ENCODE results near the gene PRKN. TPM values are rescaled to one million over a fixed set of nuclear protein-coding genes. Genes with fewer than 3 reads are reported as not detected.

PRKN gene
- total RNA-seq, 1 donor from 2014 or later, result 4.9 TPM

DNA sequence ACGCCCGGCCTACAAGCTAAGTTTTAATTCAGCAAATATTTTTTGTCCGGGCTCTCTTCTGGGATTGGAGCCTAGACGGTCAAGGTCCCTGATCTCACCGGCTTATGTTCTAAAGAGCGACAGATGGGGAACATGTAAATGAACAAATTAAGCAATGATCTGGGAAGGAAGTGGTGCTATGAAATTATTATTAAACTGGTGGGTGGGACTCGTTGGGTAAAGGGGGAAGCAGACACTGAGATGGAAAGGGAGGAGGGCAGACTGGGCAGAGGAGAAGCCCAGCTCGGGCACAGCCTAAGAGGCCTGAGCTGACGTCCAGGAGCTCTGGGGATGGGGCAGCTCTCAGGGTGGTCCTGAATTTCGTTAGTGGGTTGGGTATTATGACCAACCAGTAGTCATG lies 1371.9 kb downstream of the PRKN start:
- intact Hi-C loops (cut with DNase I), result no loop called here
- Histone ChIP-seq H3K27me3 (no peaks in the 10 kb centered on the region), H3K4me1 (no peaks in the 10 kb centered on the region), H3K4me3 (no peak overlapping the region), H3K27ac (no peak overlapping the region), H3K36me3 (no peaks in the 10 kb centered on the region), H3K9me3 (no peaks in the 10 kb centered on the region)
- DNase-seq (ENCODE audit: extremely low spot score in 2 of 2), result no peak
- TF ChIP-seq, protein P1, sequence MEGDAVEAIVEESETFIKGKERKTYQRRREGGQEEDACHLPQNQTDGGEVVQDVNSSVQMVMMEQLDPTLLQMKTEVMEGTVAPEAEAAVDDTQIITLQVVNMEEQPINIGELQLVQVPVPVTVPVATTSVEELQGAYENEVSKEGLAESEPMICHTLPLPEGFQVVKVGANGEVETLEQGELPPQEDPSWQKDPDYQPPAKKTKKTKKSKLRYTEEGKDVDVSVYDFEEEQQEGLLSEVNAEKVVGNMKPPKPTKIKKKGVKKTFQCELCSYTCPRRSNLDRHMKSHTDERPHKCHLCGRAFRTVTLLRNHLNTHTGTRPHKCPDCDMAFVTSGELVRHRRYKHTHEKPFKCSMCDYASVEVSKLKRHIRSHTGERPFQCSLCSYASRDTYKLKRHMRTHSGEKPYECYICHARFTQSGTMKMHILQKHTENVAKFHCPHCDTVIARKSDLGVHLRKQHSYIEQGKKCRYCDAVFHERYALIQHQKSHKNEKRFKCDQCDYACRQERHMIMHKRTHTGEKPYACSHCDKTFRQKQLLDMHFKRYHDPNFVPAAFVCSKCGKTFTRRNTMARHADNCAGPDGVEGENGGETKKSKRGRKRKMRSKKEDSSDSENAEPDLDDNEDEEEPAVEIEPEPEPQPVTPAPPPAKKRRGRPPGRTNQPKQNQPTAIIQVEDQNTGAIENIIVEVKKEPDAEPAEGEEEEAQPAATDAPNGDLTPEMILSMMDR (IDR thresholded peaks at IDR 0.05), result no peak
- TF ChIP-seq POLR2AphosphoS5 (IDR thresholded peaks at IDR 0.05; ENCODE audit: insufficient read depth in 1 of 2, low read depth in 1 of 2), result no peak
- TF ChIP-seq POLR2A (IDR thresholded peaks at IDR 0.05), result no peak

DNA sequence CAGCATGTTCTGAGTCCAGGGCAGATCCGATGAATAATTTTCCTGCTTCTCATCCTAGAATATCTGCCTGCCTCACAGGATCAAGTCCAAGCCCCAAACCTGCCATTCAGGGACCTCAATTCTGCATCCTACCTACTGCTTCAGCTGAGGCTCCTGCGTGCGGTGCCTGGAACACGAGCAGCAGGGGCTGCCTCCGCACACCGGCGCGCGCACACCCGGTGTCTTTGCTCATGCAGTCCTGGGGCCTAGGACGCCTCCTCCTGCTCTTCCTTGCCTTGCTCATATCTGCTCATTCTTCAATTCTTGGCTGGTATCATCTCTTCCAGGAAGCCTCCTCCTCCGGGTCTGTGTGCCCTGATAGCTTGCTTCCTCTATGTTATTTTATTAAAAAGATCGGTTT lies 1372.6 kb downstream of the PRKN start:
- H3K27me3 ChIP-seq, result no peaks in the 10 kb centered on the region
- no peak for TF ChIP-seq POLR2AphosphoS5 (IDR thresholded peaks at IDR 0.05; ENCODE audit: insufficient read depth in 1 of 2, low read depth in 1 of 2)
- TF ChIP-seq, protein P1 (IDR thresholded peaks at IDR 0.05), result no peak
- TF ChIP-seq POLR2A (IDR thresholded peaks at IDR 0.05), result no peak
- no peak overlapping the region for H3K4me3 ChIP-seq

DNA sequence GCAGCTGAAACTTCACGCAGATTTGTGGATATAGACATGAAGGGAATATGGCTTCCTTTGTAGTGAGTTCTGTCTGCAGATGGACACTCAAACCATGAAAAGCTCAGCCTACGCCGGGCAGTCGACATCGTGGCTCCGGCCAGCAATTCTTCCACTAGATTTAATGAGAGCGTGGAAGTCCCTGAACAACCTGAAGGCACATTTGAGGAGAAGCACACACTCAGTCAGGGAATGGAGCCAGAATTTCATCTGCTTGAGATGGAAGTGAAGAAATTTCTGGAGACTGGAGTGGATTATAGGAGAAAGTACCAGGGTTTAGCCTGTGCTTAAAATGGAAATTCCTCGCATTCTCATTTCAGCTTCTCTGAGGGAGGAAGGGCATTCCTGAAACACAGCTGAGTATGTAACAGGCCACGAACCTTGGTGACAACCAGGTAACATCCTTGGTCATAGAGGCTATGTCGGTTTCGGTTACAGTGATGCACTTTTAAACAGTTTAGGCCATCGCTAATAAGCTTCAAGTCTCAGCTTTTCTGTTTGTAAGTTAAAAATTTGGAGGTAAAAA lies 1373.2 kb downstream of the PRKN start:
- intact Hi-C loops (cut with DNase I), result no loop called here
- TF ChIP-seq POLR2AphosphoS5 (IDR thresholded peaks at IDR 0.05; ENCODE audit: insufficient read depth in 1 of 2, low read depth in 1 of 2) (no peak), POLR2A (IDR thresholded peaks at IDR 0.05) (no peak)
- TF ChIP-seq, protein P1 (IDR thresholded peaks at IDR 0.05), result no peak

More for the DNA sequence above, 1372.6 kb downstream of the PRKN start:
- Histone ChIP-seq H3K9me3 (no peaks in the 10 kb centered on the region), H3K27ac (no peak overlapping the region), H3K36me3 (no peaks in the 10 kb centered on the region), H3K4me1 (no peaks in the 10 kb centered on the region)
- DNase-seq (ENCODE audit: extremely low spot score in 2 of 2), result no peak
- intact Hi-C loops (cut with DNase I), result no loop called here

DNA sequence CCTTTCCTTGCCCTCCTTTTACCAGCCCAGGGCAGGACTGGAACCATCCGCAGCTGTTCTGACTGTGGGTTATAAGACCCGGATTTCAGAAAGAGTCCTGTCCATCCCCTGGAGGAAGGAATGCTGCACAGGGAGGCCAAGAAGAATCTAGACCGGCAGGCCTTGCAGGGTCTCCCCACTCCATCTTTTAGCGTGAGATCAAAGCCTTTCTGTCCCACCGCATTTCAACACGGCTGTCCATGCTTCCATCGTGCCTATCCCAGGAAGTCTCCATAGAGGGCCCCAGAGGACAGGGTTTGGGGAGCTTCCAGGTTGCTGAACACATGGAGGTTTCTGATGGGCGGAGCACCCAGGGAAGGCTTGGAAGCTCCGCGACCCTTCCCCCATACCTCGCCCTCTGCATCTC lies 1374.4 kb downstream of the PRKN start:
- H3K27me3 ChIP-seq, result no peaks in the 10 kb centered on the region
- no peaks in the 10 kb centered on the region for H3K4me1 ChIP-seq
- no peaks in the 10 kb centered on the region for H3K36me3 ChIP-seq
- no peak overlapping the region for H3K27ac ChIP-seq
- H3K9me3 ChIP-seq, result no peaks in the 10 kb centered on the region
- intact Hi-C loops (cut with DNase I), result no loop called here
- TF ChIP-seq POLR2A (IDR thresholded peaks at IDR 0.05) (no peak), POLR2AphosphoS5 (IDR thresholded peaks at IDR 0.05; ENCODE audit: insufficient read depth in 1 of 2, low read depth in 1 of 2) (no peak)
- TF ChIP-seq, protein P1 (IDR thresholded peaks at IDR 0.05), result no peak
- no peak for DNase-seq (ENCODE audit: extremely low spot score in 2 of 2)
- no peak overlapping the region for H3K4me3 ChIP-seq

More for the DNA sequence above, 1373.2 kb downstream of the PRKN start:
- Histone ChIP-seq H3K4me1 (no peaks in the 10 kb centered on the region), H3K9me3 (no peaks in the 10 kb centered on the region), H3K36me3 (no peaks in the 10 kb centered on the region), H3K27me3 (no peaks in the 10 kb centered on the region), H3K4me3 (no peak overlapping the region), H3K27ac (no peak overlapping the region)
- DNase-seq (ENCODE audit: extremely low spot score in 2 of 2), result no peak

DNA sequence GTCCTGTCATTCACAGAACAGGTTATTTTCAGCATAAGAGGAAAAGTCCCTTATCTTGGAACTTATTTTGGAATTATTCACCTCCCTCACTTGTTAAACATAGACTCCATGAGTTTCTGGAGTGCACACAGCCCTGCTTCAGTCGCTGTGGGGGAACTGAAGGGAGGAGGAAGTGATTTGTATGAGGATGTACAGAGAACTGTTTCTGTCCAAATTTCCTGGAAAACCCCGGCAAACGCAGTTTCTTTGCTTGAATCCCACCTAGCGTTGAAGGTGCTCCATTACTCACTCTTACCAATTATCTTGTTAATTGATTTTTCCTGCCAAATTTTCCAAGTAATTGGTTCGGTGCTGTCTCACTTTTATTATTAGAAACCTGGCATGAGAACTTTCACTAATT lies 1375.7 kb downstream of the PRKN start:
- Histone ChIP-seq H3K4me3 (no peak overlapping the region), H3K36me3 (no peaks in the 10 kb centered on the region), H3K4me1 (no peaks in the 10 kb centered on the region), H3K27me3 (no peaks in the 10 kb centered on the region), H3K27ac (no peak overlapping the region), H3K9me3 (no peaks in the 10 kb centered on the region)
- no peak for DNase-seq (ENCODE audit: extremely low spot score in 2 of 2)
- intact Hi-C loops (cut with DNase I), result no loop called here
- TF ChIP-seq POLR2A (IDR thresholded peaks at IDR 0.05) (no peak), POLR2AphosphoS5 (IDR thresholded peaks at IDR 0.05; ENCODE audit: insufficient read depth in 1 of 2, low read depth in 1 of 2) (no peak)
- TF ChIP-seq, protein P1 (IDR thresholded peaks at IDR 0.05), result no peak
